H1 (cell line): Measurements from ENCODE around the gene WWC2. TPM values are rescaled to one million over a fixed set of nuclear protein-coding genes. Genes with fewer than 3 reads are reported as not detected.

Source experiments
- CTCF ChIA-PET: fragments of 300-600 bp; sonication (Branson Sonifier 250); formaldehyde crosslinking; loops from one replicate; lab custom pipeline; 2021; ENCODE audit not compliant: partially characterized antibody; lab: Charles Lee
- POLR2A ChIA-PET: fragments of 300-600 bp; sonication (Branson Sonifier 250); formaldehyde crosslinking; loops from one replicate; lab custom pipeline; 2021; ENCODE audit warnings: inconsistent platforms; ENCODE audit not compliant: partially characterized antibody; lab: Charles Lee
- DNase-seq, 2 experiments: peaks; one replicate each; pipeline versions ENCODE4 v3.0.0 to v3.0.0-alpha.2; 2010 to 2022; ENCODE audit warnings: low spot score in 2 of 2, low read depth in 1 of 2, mixed read lengths in 1 of 2
- FAIRE-seq: peaks from 2 replicates; lab custom pipeline; 2011; peaks lifted over from hg19 to GRCh38; lab: Jason Lieb, UNC
- H2AFZ ChIP-seq: 2 replicates; pipeline ENCODE4 v1.8.1; 2012; ENCODE audit warnings: low read length, inconsistent platforms
- H2AK5ac ChIP-seq: 2 replicates; pipeline ENCODE4 v1.6.1; 2013; ENCODE audit warnings: low read depth, low read length
- H2BK120ac ChIP-seq: replicated peaks from 2 replicates; pipeline ENCODE3; 2013; ENCODE audit warnings: low read depth, low read length, inconsistent platforms
- H2BK12ac ChIP-seq: 2 replicates; pipeline ENCODE4 v1.6.1; 2013; ENCODE audit warnings: low read depth, low read length
- H2BK15ac ChIP-seq: 2 replicates; pipeline ENCODE4 v1.6.1; 2013; ENCODE audit warnings: low read length
- H2BK20ac ChIP-seq: 2 replicates; pipeline ENCODE4 v1.6.1; 2013; ENCODE audit warnings: low read length
- H2BK5ac ChIP-seq: 2 replicates; pipeline ENCODE4 v1.6.1; 2013; ENCODE audit warnings: low read depth, low read length
- H3K14ac ChIP-seq: 2 replicates; pipeline ENCODE4 v1.6.1; 2013; ENCODE audit warnings: inconsistent platforms; ENCODE audit not compliant: insufficient read length
- H3K18ac ChIP-seq: 2 replicates; pipeline ENCODE4 v1.6.1; 2013; ENCODE audit warnings: low read length; ENCODE audit errors: extremely low read depth
- H3K23ac ChIP-seq: 2 replicates; pipeline ENCODE4 v1.6.1; 2013; ENCODE audit warnings: inconsistent platforms; ENCODE audit not compliant: insufficient read length
- H3K23me2 ChIP-seq: 2 replicates; pipeline ENCODE4 v1.6.1; 2013; ENCODE audit warnings: low read depth, low read length
- H3K27ac ChIP-seq: 2 replicates; pipeline ENCODE4 v1.6.1; 2011; ENCODE audit warnings: low read depth, low read length, inconsistent platforms
- H3K27me3 ChIP-seq, 4 experiments: replicated peaks in 1 of 4; 1 replicate in 1 of 4; 2 replicates in 3 of 4; pipeline versions ENCODE4 v1.6.1 to v1.8.1; 2011 to 2013; ENCODE audit warnings: low read length in 3 of 4, mild to moderate bottlenecking in 3 of 4, inconsistent platforms in 2 of 4, mixed read lengths in 2 of 4, moderate library complexity in 1 of 4; ENCODE audit not compliant: control insufficient read depth in 3 of 4, insufficient read depth in 3 of 4; ENCODE audit errors: extremely low read depth in 1 of 4
- H3K36me3 ChIP-seq, 4 experiments: 2 replicates each; pipeline versions ENCODE4 v1.6.1 to v1.8.1; 2011 to 2013; ENCODE audit warnings: mild to moderate bottlenecking in 4 of 4, low read length in 3 of 4, moderate library complexity in 2 of 4, control low read depth in 1 of 4, inconsistent platforms in 1 of 4; ENCODE audit not compliant: insufficient read depth in 4 of 4, control insufficient read depth in 2 of 4
- H3K4ac ChIP-seq: replicated peaks from 2 replicates; pipeline ENCODE3; 2013; ENCODE audit warnings: low read length, low read depth, mixed read lengths, inconsistent platforms; ENCODE audit not compliant: insufficient read length
- H3K4me1 ChIP-seq, 4 experiments: replicated peaks in 1 of 4; 1 replicate in 1 of 4; 2 replicates in 3 of 4; pipeline versions ENCODE4 v1.6.1 to v1.8.1; 2011 to 2013; ENCODE audit warnings: low read length in 3 of 4, inconsistent platforms in 2 of 4, mixed read lengths in 1 of 4; ENCODE audit not compliant: insufficient read depth in 4 of 4, control insufficient read depth in 3 of 4
- H3K4me2 ChIP-seq, 2 experiments: 2 replicates each; pipeline versions ENCODE4 v1.6.1 to v1.8.1; 2011 to 2013; ENCODE audit warnings: low read depth in 2 of 2, low read length in 2 of 2, control low read depth in 1 of 2, inconsistent platforms in 1 of 2, mild to moderate bottlenecking in 1 of 2; ENCODE audit not compliant: insufficient read depth in 1 of 2
- H3K4me3 ChIP-seq, 4 experiments: fragments of 200-600, 300-600 bp in 1 of 4; sonication (generic), shearing (Covaris generic), sonication (Bioruptor Twin) in 1 of 4; 2 replicates each; pipeline versions ENCODE4 v1.5.1 to v1.8.1; 2011 to 2016; ENCODE audit warnings: low read length in 4 of 4, low read depth in 3 of 4, control low read depth in 2 of 4, inconsistent platforms in 2 of 4, mild to moderate bottlenecking in 2 of 4, mixed read lengths in 1 of 4, moderate library complexity in 1 of 4; ENCODE audit not compliant: insufficient read depth in 2 of 4; ENCODE audit errors: extremely low read depth in 1 of 4
- H3K56ac ChIP-seq: replicated peaks from 2 replicates; pipeline ENCODE3; 2013; ENCODE audit warnings: low read depth, mild to moderate bottlenecking, mixed read lengths, low read length, inconsistent platforms; ENCODE audit not compliant: insufficient read length
- H3K79me1 ChIP-seq: 2 replicates; pipeline ENCODE4 v1.6.1; 2013; ENCODE audit warnings: low read depth, low read length, control low read depth
- H3K79me2 ChIP-seq, 2 experiments: 2 replicates each; pipeline versions ENCODE4 v1.6.1 to v1.8.1; 2012 to 2013; ENCODE audit warnings: low read length in 2 of 2, mild to moderate bottlenecking in 2 of 2, inconsistent platforms in 1 of 2; ENCODE audit not compliant: insufficient read depth in 2 of 2, control insufficient read depth in 1 of 2
- H3K9ac ChIP-seq, 4 experiments: replicated peaks in 1 of 4; 1 replicate in 1 of 4; 2 replicates in 3 of 4; pipeline versions ENCODE4 v1.6.1 to v1.8.1; 2011 to 2013; ENCODE audit warnings: low read depth in 3 of 4, low read length in 3 of 4, control low read depth in 2 of 4, mild to moderate bottlenecking in 2 of 4, moderate library complexity in 2 of 4, inconsistent platforms in 1 of 4; ENCODE audit errors: extremely low read depth in 1 of 4
- H3K9me3 ChIP-seq, 2 experiments: 2 replicates each; pipeline versions ENCODE4 v1.6.1 to v1.8.1; 2012 to 2013; ENCODE audit warnings: mild to moderate bottlenecking in 2 of 2, moderate library complexity in 2 of 2, control low read depth in 1 of 2, inconsistent platforms in 1 of 2, low read depth in 1 of 2, low read length in 1 of 2, mixed read lengths in 1 of 2; ENCODE audit not compliant: insufficient read depth in 2 of 2
- H4K20me1 ChIP-seq, 2 experiments: replicated peaks in 1 of 2; 2 replicates each; pipeline versions ENCODE3 to v1.8.1; 2011 to 2013; ENCODE audit warnings: inconsistent platforms in 2 of 2, low read length in 2 of 2, mild to moderate bottlenecking in 1 of 2; ENCODE audit not compliant: insufficient read depth in 2 of 2, control insufficient read depth in 1 of 2
- H4K5ac ChIP-seq: 2 replicates; pipeline ENCODE4 v1.6.1; 2013; ENCODE audit warnings: low read length, low read depth, mixed read lengths, inconsistent platforms; ENCODE audit not compliant: insufficient read length
- H4K8ac ChIP-seq: 2 replicates; pipeline ENCODE4 v1.8.0; 2013; ENCODE audit warnings: mild to moderate bottlenecking, moderate library complexity, low read length, inconsistent platforms; ENCODE audit not compliant: insufficient read depth; ENCODE audit errors: extremely low read depth
- H4K91ac ChIP-seq: replicated peaks from 2 replicates; pipeline ENCODE3; 2013; ENCODE audit warnings: low read length, mixed read lengths, inconsistent platforms; ENCODE audit not compliant: insufficient read length
- GABPA ChIP-seq: IDR thresholded peaks from 2 replicates; pipeline ENCODE4 v1.6.1; 2011; ENCODE audit warnings: mild to moderate bottlenecking, low read length, moderate library complexity, borderline replicate concordance; ENCODE audit not compliant: insufficient read depth
- SP1 ChIP-seq: IDR thresholded peaks from 2 replicates; pipeline ENCODE4 v1.6.1; 2011; ENCODE audit warnings: low read depth, low read length
- WGBS, 2 experiments: shearing (Covaris generic) in 1 of 2; methylation state at CpG; one replicate each; pipeline versions ENCODE4 v1.1.6 to v1.1.7; 2013 to 2015; ENCODE audit warnings: low lambda C conversion rate in 2 of 2, mixed read lengths in 2 of 2, inconsistent platforms in 1 of 2, low coverage in 1 of 2, missing lambda C conversion rate in 1 of 2; ENCODE audit not compliant: insufficient replicate concordance in 2 of 2, insufficient coverage in 1 of 2, insufficient read length in 1 of 2; ENCODE audit errors: extremely low coverage in 1 of 2, missing lambda C conversion rate in 1 of 2; 5-methylcytosine and 5-hydroxymethylcytosine counted together
- polyA plus RNA-seq, 7 experiments: library from polyadenylated mRNA; depleted of rRNA in 3 of 7; stranded (reverse) in 5 of 7; unstranded in 2 of 7; fragments of >200 nt in 5 of 7; fragments of 200-250 nt in 2 of 7; gene quantifications; 1 replicate in 5 of 7; 2 replicates in 1 of 7; 4 replicates in 1 of 7; pipeline versions ENCODE4 v1.2.1 to v1.2.3, GENCODE V29; 2011 to 2013; ENCODE audit warnings: missing spikeins in 2 of 7, mixed read lengths in 2 of 7
- total RNA-seq: library from RNA; stranded (reverse); fragmentation: NEBNext Ultra II Directional; extraction: Animal tissue kit (Norgen Biotek cat#: 25700); gene quantifications from 2 replicates; pipeline ENCODE4 v1.2.1, GENCODE V29; 2021

WWC2 gene
- total and polyA plus RNA-seq, 2 of the 8 experiments (the other 6 are each of a cell fraction or from before 2014, with no cell fraction given) = 17.6 to 135 TPM

GRCh38 chr4:183163135-183163534 lies 64.1 kb downstream of the WWC2 start:
- POLR2A ChIA-PET = interaction anchor here (0.9 to 1.6 kb wide), 3 partner anchors 8 to 20 kb away, joined by 3 read pairs; no protein-coding TSS in a partner anchor
- Histone ChIP-seq H3K9me3 (no peaks in the 10 kb centered on the region), H3K4ac (no peak overlapping the region), H3K9ac (no peak overlapping the region), H2BK15ac (no peak overlapping the region), H3K18ac (no peak overlapping the region), H3K4me1 (peaks cover 0 to 10% (median 3%) of the 10 kb centered on the region in 4 experiments; a peak in 3 of 7 replicates), H4K20me1 (peaks cover 5 to 7% of the 10 kb centered on the region in 2 experiments), H2BK20ac (no peak overlapping the region), H3K4me2 (no peak overlapping the region), H2BK120ac (no peak overlapping the region), H4K5ac (no peak overlapping the region), H3K36me3 (no peaks in the 10 kb centered on the region), H3K14ac (no peak overlapping the region), H3K23me2 (no peaks in the 10 kb centered on the region), H2BK5ac (no peak overlapping the region), H3K56ac (no peak overlapping the region), H3K27ac (no peak overlapping the region), H3K79me2 (peaks cover 6 to 98% of the 10 kb centered on the region in 2 experiments), H2AFZ (no peak overlapping the region), H3K79me1 (peaks cover 7% of the 10 kb centered on the region; the same call in 1 of the 2 replicates), H2AK5ac (no peak overlapping the region), H3K4me3 (no peak overlapping the region), H3K23ac (no peak overlapping the region), H4K8ac (no peak overlapping the region), H3K27me3 (no peaks in the 10 kb centered on the region), H4K91ac (no peak overlapping the region), H2BK12ac (no peak overlapping the region)
- CTCF ChIA-PET = interaction anchor here (0.7 to 2.1 kb wide), 6 partner anchors 10 to 225 kb away, joined by 3 to 4 read pairs (median 4); no protein-coding TSS in a partner anchor
- no peak for DNase-seq
- 94% methylated on average over 3 of the region's 3 CpGs; no CpG with 5 or more reads in 1 of the 2 experiments for WGBS, 2 experiments
- FAIRE-seq = no peak
- TF ChIP-seq SP1 = no peak
- no peak for TF ChIP-seq GABPA
